ENCODE data around the gene SFMBT1. TPM values are rescaled to one million over a fixed set of nuclear protein-coding genes. Genes with fewer than 3 reads are reported as not detected.

The SFMBT1 gene
- polyA plus RNA-seq, 2 of the 4 experiments (the other 2 are of a cell fraction), result 7.0 to 9.9 TPM

DNA sequence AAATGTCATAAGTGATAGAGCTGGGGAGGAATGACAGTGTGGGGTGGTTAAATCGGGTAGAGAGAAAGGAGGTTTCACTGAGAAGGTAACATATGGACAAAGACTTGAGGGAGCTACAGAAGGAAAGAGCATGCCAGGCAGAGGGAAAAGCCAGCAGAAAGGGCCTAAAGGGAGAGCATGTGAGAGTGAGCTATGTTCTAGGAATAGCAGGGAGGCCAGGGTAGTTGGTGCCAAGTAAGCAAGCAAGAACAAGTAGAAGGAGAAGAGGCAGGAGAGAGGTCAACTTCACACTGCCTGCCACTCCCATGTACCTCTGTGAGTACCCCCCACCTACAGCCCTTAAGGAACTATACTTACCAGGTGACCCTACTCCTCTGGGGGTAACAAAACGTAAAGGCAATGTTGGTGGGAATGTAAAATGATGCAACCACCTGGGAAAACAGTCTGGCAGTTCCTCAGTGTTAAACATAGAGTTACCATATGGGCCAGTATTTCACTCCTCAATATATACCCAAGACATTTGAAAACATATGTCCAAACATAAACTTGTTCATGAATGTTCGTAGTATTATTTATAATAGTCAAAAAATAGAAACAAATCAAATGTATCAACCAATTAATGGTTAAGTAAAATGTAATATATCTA, 67.6 kb downstream of the SFMBT1 start:
- ATAC-seq (no peak), DNase-seq (ENCODE audit: low read depth in 1 of 2, low spot score in 1 of 2) (no peak), FAIRE-seq (no peak)
- Histone ChIP-seq H3K4me2 (no peak overlapping the region), H3K27ac (no peak overlapping the region), H3K4me1 (peaks cover 18% of the 10 kb centered on the region; the same call in 2 of the 3 replicates), H3K4me3 (no peak overlapping the region), H3K9me3 (no peaks in the 10 kb centered on the region)
- 82% methylated on average over 3 of the region's 3 CpGs for WGBS (ENCODE audit: missing lambda C conversion rate)
- ChIA-PET CTCF (no interaction called here), POLR2A (no interaction called here)
- TF ChIP-seq PHF8 (IDR thresholded peaks at IDR 0.05; ENCODE audit: borderline replicate concordance, low read depth) (no peak), POLR2A (IDR thresholded peaks at IDR 0.05; ENCODE audit: low read length) (no peak), RAD21 (conservative IDR thresholded peaks at IDR 0.05 in 1 of 2, IDR thresholded peaks at IDR 0.05 in 1 of 2) (no peak), JUN (IDR thresholded peaks at IDR 0.05) (no peak), GATA3 (IDR thresholded peaks at IDR 0.05; ENCODE audit: borderline replicate concordance) (no peak), RCOR1 (IDR thresholded peaks at IDR 0.05; ENCODE audit: low read depth, low read length) (no peak)
- TF ChIP-seq, protein P1, sequence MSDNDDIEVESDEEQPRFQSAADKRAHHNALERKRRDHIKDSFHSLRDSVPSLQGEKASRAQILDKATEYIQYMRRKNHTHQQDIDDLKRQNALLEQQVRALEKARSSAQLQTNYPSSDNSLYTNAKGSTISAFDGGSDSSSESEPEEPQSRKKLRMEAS (IDR thresholded peaks at IDR 0.05), result no peak
- TF ChIP-seq, protein P2, sequence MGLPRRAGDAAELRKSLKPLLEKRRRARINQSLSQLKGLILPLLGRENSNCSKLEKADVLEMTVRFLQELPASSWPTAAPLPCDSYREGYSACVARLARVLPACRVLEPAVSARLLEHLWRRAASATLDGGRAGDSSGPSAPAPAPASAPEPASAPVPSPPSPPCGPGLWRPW (IDR thresholded peaks at IDR 0.05), result no peak

DNA sequence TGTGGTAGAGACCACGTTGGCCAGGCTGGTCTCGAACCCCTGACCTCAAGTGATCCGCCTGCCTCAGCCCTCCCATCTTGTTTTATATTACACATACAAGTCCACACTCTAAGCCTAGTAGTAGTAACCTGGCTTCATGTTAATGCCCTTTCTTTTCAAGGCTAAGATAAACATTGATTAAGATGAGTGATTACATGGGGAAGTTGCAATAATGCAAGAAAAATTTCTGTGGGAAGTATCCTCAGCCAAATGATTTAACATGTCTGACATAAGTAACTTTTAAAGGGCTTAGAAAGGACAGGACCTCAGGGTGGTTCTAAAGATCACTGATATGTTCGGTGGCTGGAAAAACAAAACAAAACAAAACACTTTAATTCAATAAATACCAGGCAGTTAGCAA, 72.1 kb downstream of the SFMBT1 start:
- 91% methylated on average over 4 of the region's 4 CpGs for WGBS (ENCODE audit: missing lambda C conversion rate)

DNA sequence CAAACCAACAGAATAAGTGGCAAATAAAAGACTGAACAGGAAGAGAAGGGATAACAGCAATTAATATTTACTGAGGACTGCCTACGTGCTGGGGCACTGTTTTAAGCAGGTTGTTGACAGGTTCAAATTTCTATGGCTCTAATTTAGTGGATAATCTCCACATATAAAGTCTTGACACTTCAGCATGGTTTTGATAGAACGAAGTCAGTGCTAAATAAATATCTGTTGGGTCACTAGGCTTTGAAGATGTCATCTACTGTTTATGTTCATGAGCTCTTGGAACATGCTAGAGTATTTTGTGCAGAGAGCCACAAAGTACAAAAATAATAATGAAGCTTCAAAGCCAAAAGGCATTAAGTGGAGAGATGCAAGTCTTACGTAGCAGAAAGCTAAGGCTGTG, 74.0 kb downstream of the SFMBT1 start:
- no peak overlapping the region for H3K4me3 ChIP-seq
- WGBS (ENCODE audit: missing lambda C conversion rate), result 74% methylated on average over 3 of the region's 3 CpGs
- POLR2A ChIA-PET, result no interaction called here
- no peak for ATAC-seq
- FAIRE-seq, result no peak
- TF ChIP-seq, protein P3, sequence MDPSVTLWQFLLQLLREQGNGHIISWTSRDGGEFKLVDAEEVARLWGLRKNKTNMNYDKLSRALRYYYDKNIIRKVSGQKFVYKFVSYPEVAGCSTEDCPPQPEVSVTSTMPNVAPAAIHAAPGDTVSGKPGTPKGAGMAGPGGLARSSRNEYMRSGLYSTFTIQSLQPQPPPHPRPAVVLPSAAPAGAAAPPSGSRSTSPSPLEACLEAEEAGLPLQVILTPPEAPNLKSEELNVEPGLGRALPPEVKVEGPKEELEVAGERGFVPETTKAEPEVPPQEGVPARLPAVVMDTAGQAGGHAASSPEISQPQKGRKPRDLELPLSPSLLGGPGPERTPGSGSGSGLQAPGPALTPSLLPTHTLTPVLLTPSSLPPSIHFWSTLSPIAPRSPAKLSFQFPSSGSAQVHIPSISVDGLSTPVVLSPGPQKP (IDR thresholded peaks at IDR 0.05; ENCODE audit: low read depth, low read length), result no peak
- TF ChIP-seq FOSL2 (IDR thresholded peaks at IDR 0.05) (no peak), FOSL2 (CRISPR knock-in tag; IDR thresholded peaks at IDR 0.05) (no peak), RNF2 (IDR thresholded peaks at IDR 0.05; ENCODE audit: borderline replicate concordance, low read depth) (no peak), MAZ (IDR thresholded peaks at IDR 0.05; ENCODE audit: borderline replicate concordance, low read depth, low read length) (no peak), NPAS2 (CRISPR knock-in tag; IDR thresholded peaks at IDR 0.05; ENCODE audit: borderline replicate concordance) (no peak), EHF (CRISPR knock-in tag; IDR thresholded peaks at IDR 0.05) (no peak), ZC3H11A (IDR thresholded peaks at IDR 0.05) (no peak), JUNB (IDR thresholded peaks at IDR 0.05) (no peak), HDAC2 (IDR thresholded peaks at IDR 0.05) (no peak), ZNF302 (CRISPR knock-in tag; IDR thresholded peaks at IDR 0.05) (no peak), HOXB5 (CRISPR knock-in tag; IDR thresholded peaks at IDR 0.05) (no peak), HOXA7 (CRISPR knock-in tag; IDR thresholded peaks at IDR 0.05) (no peak), ZFP36 (IDR thresholded peaks at IDR 0.05; ENCODE audit: borderline replicate concordance, partially characterized antibody) (no peak), SREBF2 (IDR thresholded peaks at IDR 0.05) (no peak), NFE2L2 (conservative IDR thresholded peaks at IDR 0.05; ENCODE audit: low read length) (no peak), EHMT2 (IDR thresholded peaks at IDR 0.05; ENCODE audit: low read depth) (no peak), TFCP2L1 (CRISPR knock-in tag; IDR thresholded peaks at IDR 0.05) (no peak)
- TF ChIP-seq, protein P1 (IDR thresholded peaks at IDR 0.05), result no peak
- TF ChIP-seq, protein P4, sequence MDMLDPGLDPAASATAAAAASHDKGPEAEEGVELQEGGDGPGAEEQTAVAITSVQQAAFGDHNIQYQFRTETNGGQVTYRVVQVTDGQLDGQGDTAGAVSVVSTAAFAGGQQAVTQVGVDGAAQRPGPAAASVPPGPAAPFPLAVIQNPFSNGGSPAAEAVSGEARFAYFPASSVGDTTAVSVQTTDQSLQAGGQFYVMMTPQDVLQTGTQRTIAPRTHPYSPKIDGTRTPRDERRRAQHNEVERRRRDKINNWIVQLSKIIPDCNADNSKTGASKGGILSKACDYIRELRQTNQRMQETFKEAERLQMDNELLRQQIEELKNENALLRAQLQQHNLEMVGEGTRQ (IDR thresholded peaks at IDR 0.05), result no peak
- TF ChIP-seq, protein P5, sequence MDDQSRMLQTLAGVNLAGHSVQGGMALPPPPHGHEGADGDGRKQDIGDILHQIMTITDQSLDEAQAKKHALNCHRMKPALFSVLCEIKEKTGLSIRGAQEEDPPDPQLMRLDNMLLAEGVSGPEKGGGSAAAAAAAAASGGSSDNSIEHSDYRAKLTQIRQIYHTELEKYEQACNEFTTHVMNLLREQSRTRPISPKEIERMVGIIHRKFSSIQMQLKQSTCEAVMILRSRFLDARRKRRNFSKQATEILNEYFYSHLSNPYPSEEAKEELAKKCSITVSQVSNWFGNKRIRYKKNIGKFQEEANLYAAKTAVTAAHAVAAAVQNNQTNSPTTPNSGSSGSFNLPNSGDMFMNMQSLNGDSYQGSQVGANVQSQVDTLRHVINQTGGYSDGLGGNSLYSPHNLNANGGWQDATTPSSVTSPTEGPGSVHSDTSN (IDR thresholded peaks at IDR 0.05), result no peak
- no peak for DNase-seq (ENCODE audit: low read depth in 1 of 2, low spot score in 1 of 2)
- peaks cover 18% of the 10 kb centered on the region; the same call in 2 of the 3 replicates for H3K4me1 ChIP-seq
- CTCF ChIA-PET, result interaction anchor here (0.7 to 1.3 kb wide), 2 partner anchors 13 to 99 kb away, joined by 3 read pairs; no protein-coding TSS in a partner anchor
- H3K27ac ChIP-seq, result no peak overlapping the region
- H3K9me3 ChIP-seq, result no peaks in the 10 kb centered on the region
- H3K4me2 ChIP-seq, result no peak overlapping the region

More for the DNA sequence above, 72.1 kb downstream of the SFMBT1 start:
- Histone ChIP-seq H3K4me2 (no peak overlapping the region), H3K9me3 (no peaks in the 10 kb centered on the region), H3K27ac (no peak overlapping the region), H3K4me3 (no peak overlapping the region), H3K4me1 (peaks cover 18% of the 10 kb centered on the region; the same call in 2 of the 3 replicates)
- ChIA-PET CTCF (no interaction called here), POLR2A (no interaction called here)
- FAIRE-seq (no peak), DNase-seq (ENCODE audit: low read depth in 1 of 2, low spot score in 1 of 2) (no peak), ATAC-seq (no peak)
- TF ChIP-seq RARB (CRISPR knock-in tag; IDR thresholded peaks at IDR 0.05), result no peak
